Tibial artery (tissue), 4 donors: ENCODE measurements around the gene GGT1.
A peak's percentile ranks its signal among the peaks of the same experiment; 100 is the strongest.

ENCODE experiments used
- DNase-seq, 2 donors: peaks; one replicate each; pipeline ENCODE4 v3.0.0-alpha.2; 2019
- H3K27ac ChIP-seq, 2 donors: fragments of 200-600 bp; sonication (generic) in 1 of 2; 1 replicate in 1 of 2; 2 replicates in 1 of 2; pipeline ENCODE4 v1.5.1; 2018 to 2019; ENCODE audit warnings: mild to moderate bottlenecking in 1 of 2
- H3K27me3 ChIP-seq, 2 donors: fragments of 200-600 bp; sonication (generic) in 1 of 2; one replicate each; pipeline versions ENCODE4 v1.5.1 to v1.6.0; 2016 to 2019
- H3K36me3 ChIP-seq, 3 donors: fragments of 200-600 bp; sonication (generic) in 2 of 3; one replicate each; pipeline ENCODE4 v1.5.1; 2016 to 2019; ENCODE audit warnings: mild to moderate bottlenecking in 2 of 3
- H3K4me1 ChIP-seq, 4 donors: fragments of 200-600 bp; sonication (generic) in 2 of 4; 1 replicate in 3 of 4; 2 replicates in 1 of 4; pipeline ENCODE4 v1.5.1; 2016 to 2019
- H3K4me3 ChIP-seq, 2 donors: fragments of 200-600 bp; sonication (generic) in 1 of 2; 1 replicate in 1 of 2; 2 replicates in 1 of 2; pipeline ENCODE4 v1.5.1; 2018 to 2019; ENCODE audit warnings: mild to moderate bottlenecking in 2 of 2
- H3K9me3 ChIP-seq, 3 donors: fragments of 200-600 bp; sonication (generic) in 1 of 3; one replicate each; pipeline ENCODE4 v1.5.1; 2016 to 2019
- intact Hi-C: fragments of 100-400 bp; cut with DNase I; formaldehyde crosslinking; loops from one replicate; pipeline ENCODE4 v1.15.0; 2023; ENCODE audit warnings: low total_unique reads
- TF ChIP-seq, protein P1 (sequence below), 2 experiments: fragments of 200-600 bp in 1 of 2; fragments of 450-650 bp in 1 of 2; IDR thresholded peaks; one replicate each; pipeline ENCODE4 v1.5.1; 2017 to 2019; ENCODE audit warnings: antibody characterized with exemption in 2 of 2, mild to moderate bottlenecking in 1 of 2, moderate library complexity in 1 of 2

Gene GGT1

DNA sequence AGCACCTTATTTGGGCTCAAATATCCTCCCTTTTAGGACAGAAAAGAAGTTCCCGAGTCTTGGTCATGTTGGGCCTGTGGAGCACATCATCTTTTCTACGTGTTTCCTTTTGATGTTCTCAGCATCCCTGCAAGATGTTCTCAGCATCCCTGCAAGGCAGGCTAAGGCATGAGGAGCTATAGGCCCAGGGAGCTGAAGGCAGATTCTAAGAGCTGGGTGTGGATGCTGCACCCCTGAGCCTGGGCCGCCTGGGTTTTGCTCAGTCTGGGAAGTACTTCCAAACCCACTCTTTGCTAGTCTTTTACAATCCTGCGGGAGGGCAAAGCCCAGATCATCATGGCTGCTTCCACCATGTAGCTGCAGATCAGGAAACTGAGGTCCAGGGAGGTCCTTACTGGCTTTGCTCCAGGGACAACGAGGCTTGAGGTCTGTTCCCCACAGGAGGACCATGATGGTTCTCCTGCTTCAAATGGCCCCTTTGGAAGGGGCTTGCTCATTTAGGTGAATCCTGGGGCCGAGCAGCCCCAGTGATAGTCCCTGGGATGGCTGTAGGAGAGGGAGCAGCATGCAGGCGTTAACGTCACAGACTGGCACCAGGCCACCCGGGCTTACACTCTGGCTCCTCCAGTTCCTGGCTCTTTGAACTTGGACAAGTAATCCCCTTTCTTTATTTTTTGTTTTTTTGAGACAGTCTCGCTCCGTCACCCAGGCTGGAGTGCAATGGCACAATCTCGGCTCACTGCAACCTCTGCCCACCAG is 20.8 kb upstream of the GGT1 start:
- peaks cover 0 to 22% (median 10%) of the 10 kb centered on the region in 4 donors for H3K4me1 ChIP-seq
- H3K36me3 ChIP-seq: peaks cover 0 to 34% (median 11%) of the 10 kb centered on the region in 3 donors
- H3K4me3 ChIP-seq: no peak overlapping the region
- H3K27ac ChIP-seq: no peak overlapping the region
- no peaks in the 10 kb centered on the region for H3K27me3 ChIP-seq
- TF ChIP-seq, protein P1, sequence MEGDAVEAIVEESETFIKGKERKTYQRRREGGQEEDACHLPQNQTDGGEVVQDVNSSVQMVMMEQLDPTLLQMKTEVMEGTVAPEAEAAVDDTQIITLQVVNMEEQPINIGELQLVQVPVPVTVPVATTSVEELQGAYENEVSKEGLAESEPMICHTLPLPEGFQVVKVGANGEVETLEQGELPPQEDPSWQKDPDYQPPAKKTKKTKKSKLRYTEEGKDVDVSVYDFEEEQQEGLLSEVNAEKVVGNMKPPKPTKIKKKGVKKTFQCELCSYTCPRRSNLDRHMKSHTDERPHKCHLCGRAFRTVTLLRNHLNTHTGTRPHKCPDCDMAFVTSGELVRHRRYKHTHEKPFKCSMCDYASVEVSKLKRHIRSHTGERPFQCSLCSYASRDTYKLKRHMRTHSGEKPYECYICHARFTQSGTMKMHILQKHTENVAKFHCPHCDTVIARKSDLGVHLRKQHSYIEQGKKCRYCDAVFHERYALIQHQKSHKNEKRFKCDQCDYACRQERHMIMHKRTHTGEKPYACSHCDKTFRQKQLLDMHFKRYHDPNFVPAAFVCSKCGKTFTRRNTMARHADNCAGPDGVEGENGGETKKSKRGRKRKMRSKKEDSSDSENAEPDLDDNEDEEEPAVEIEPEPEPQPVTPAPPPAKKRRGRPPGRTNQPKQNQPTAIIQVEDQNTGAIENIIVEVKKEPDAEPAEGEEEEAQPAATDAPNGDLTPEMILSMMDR (IDR thresholded peaks at IDR 0.05): no peak
- DNase-seq: no peak
- intact Hi-C loops: no loop called here
- no peaks in the 10 kb centered on the region for H3K9me3 ChIP-seq

DNA sequence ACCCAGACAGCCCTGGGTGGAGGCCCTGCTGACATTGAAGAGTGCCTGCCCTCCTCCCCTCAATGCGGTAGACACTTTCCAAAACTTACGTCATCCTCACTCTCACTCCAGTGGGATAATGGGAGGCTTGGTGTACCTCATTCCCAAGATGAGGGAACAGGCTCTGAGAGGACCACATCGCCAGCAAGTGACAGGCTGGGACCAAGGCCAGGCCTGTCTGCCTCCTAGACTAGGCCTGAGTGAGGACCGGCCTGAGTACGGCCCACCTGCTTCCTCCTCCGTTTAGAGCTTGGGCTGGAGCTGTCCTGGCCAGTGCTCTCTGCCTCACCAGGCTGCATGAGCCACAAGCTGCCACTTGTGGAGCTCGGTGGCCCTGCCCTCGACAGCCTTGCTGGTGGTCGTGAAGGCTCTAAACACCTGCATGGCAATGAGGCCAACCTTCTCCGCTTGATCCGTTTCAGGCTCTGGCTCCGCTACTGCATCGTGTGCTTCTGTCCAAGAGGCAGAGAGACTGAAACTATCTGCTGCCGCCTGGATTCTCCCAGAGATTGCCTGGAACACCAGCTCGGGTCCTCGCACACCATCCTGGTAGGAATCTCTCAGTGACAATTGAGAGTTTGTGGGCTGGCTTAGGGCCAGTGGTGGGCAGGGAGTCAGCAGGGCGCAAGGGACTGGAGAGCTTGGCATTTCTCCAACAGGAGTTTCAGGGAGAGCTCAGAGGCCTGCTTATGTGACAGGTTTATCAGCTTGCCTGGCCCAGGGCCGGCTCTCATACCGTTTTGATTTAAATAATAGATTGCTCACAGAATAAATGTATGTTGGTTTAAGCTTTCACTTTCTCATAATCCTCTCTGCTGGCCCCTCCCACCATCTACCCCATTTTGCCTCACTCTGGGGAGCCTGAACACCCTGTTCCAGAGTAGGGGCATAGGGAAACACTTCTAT is 19.5 kb upstream of the GGT1 start:
- H3K4me3 ChIP-seq: no peak overlapping the region
- peaks cover 0 to 36% (median 22%) of the 10 kb centered on the region in 3 donors for H3K36me3 ChIP-seq
- no peak for DNase-seq
- TF ChIP-seq, protein P1 (IDR thresholded peaks at IDR 0.05): no peak
- peak overlapping the region; percentile 64 to 66 for H3K27ac ChIP-seq
- H3K27me3 ChIP-seq: no peaks in the 10 kb centered on the region
- peaks cover 0 to 22% (median 10%) of the 10 kb centered on the region in 4 donors for H3K4me1 ChIP-seq
- H3K9me3 ChIP-seq: no peaks in the 10 kb centered on the region
- intact Hi-C loops: no loop called here

DNA sequence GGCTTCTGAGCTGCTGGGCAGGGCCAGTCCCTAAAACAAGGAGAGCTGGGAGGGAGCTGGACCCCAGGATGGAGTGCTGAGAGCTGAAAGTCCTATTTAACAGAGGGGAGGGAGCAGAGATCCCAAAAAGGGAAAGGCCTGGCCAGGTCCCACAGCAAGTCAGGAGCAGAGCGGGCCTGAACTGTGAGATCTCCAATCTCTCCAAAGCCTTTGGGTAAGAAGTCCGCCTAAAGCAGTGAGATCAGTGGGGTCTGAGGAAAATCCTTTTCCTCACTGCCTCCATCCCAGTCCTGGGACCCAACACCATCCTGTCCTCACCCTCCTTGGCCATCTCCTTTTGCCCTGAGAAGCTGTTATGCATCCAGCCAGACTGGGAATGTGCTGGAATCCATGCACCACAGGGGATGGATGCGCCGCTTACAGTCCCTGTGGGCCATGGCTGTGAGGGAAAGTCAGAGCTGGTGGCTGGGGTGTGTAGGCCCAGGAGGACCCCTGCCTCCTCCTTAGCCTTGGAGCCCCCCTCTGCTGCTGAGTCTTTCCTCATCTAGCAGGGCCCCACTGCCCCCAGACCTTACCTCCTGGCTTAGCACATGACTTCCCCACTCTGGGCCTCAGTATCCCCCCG is 18.7 kb upstream of the GGT1 start:
- TF ChIP-seq, protein P1 (IDR thresholded peaks at IDR 0.05): no peak
- intact Hi-C loops: no loop called here
- Histone ChIP-seq H3K36me3 (peaks cover 0 to 43% (median 24%) of the 10 kb centered on the region in 3 donors), H3K4me1 (peaks cover 0 to 28% (median 10%) of the 10 kb centered on the region in 4 donors), H3K27me3 (no peaks in the 10 kb centered on the region), H3K9me3 (no peaks in the 10 kb centered on the region), H3K27ac (peak overlapping the region; percentile 64 to 66), H3K4me3 (no peak overlapping the region)
- DNase-seq: no peak

- H3K27ac ChIP-seq: peak overlapping the region; percentile 64 to 66
- TF ChIP-seq, protein P1 (IDR thresholded peaks at IDR 0.05): no peak
These were observed 18.1 kb upstream of the GGT1 start for GRCh38 chr22:24584871-24585411.

DNA sequence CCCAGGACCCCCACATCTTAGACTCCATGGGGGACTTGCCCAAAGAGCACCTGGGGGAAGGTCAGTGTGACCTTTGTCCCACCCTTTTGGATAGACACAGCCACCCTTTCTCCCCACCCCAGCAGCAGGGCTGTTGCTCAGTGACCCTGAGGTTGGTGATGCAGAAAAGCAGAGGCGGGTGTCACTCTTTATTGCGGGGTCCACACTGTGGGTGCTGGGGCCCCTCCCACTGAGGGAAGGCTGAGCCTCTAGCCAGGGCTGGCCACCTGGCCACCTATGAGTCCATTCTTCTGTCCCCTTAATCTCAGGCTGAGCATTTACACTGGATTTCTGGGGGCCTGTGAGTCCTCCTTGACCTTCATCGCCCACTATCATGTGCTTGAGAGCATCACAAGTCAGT is 17.5 kb upstream of the GGT1 start:
- no peaks in the 10 kb centered on the region for H3K27me3 ChIP-seq
- peaks cover 0 to 48% (median 24%) of the 10 kb centered on the region in 3 donors for H3K36me3 ChIP-seq
- peaks cover 0 to 35% (median 10%) of the 10 kb centered on the region in 4 donors for H3K4me1 ChIP-seq
- TF ChIP-seq, protein P1 (IDR thresholded peaks at IDR 0.05): no peak
- DNase-seq: no peak
- no peak overlapping the region for H3K27ac ChIP-seq
- intact Hi-C loops: no loop called here
- H3K4me3 ChIP-seq: no peak overlapping the region
- no peaks in the 10 kb centered on the region for H3K9me3 ChIP-seq

More at GRCh38 chr22:24584871-24585411, 18.1 kb upstream of the GGT1 start:
- Histone ChIP-seq H3K4me1 (peaks cover 0 to 35% (median 10%) of the 10 kb centered on the region in 4 donors), H3K36me3 (peaks cover 0 to 48% (median 24%) of the 10 kb centered on the region in 3 donors), H3K9me3 (no peaks in the 10 kb centered on the region), H3K4me3 (no peak overlapping the region), H3K27me3 (no peaks in the 10 kb centered on the region)
- intact Hi-C loops: no loop called here
- no peak for DNase-seq
